GM19463 (cell line): ENCODE data around the gene ATXN7L1.

Source experiments
- ATAC-seq: cut with Tn5 transposase; IDR thresholded peaks from one replicate; pipeline ENCODE4 v1.9.1; 2021; ENCODE audit warnings: mild to moderate bottlenecking, moderate library complexity; ENCODE audit not compliant: unreplicated experiment

ATXN7L1 gene

GRCh38 chr7:105782391-105783042 is 93.9 kb downstream of the ATXN7L1 start:
- ATAC-seq, result no peak

DNA sequence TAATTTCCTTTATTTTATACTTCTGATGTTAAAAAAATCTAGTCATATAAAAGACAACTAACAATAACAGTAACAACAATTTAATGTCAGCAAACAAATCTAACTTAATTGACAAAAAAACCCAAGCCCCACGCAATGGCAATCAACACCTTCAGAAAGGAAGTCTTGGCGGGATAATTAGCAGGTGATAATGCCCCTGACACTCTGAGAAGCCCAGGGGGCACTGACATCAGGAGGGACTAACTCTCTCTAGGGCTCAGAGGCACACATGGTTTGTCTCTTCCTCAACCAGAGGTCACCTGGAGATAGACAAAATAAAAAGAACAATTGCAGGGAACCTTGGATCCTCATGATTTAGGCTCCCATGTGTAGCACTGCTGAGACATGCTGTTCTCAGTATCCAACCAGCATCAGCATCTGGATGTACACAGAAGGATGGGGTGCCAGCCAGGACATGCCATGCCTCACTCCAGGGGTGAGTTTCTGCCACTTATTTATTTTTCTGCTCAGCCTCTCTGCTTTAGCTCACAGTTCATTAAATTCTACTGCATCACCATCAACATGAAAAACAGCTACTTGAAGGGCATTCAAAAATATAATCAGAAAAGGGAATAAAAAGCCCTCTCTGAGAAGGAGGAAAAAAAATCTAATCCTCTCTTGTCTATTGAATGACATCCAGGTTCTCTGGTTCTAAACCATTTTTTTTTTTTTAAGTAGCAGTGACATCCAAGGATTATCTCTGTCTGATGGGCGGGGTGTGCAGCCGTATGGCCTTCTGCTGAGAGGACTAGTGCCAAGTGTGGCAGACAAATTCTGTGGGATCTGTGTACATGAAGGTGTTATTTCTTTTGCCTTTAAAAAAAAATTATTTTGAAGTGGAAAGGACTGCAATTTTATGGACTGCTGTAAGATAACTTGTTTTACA is 96.3 kb downstream of the ATXN7L1 start:
- ATAC-seq, result no peak

DNA sequence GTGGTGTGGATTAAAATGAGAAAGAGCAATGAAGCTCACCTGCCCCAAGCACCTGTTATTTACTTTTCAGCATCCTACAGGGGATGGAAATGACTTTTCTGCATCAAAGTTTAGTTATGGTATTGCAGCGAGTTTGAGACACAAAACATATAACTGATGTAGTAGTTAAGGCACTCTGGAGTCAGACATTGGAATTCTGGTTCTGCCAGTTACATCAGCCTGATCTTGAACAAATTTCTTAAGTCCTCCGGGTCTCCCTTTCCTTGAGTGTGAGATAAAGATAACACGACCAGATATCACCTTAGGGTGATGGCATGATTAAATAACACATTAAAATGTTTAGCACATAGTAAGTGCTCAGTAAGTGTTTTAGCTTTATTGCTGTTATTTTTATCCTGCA is 97.4 kb downstream of the ATXN7L1 start:
- ATAC-seq, result no peak

DNA sequence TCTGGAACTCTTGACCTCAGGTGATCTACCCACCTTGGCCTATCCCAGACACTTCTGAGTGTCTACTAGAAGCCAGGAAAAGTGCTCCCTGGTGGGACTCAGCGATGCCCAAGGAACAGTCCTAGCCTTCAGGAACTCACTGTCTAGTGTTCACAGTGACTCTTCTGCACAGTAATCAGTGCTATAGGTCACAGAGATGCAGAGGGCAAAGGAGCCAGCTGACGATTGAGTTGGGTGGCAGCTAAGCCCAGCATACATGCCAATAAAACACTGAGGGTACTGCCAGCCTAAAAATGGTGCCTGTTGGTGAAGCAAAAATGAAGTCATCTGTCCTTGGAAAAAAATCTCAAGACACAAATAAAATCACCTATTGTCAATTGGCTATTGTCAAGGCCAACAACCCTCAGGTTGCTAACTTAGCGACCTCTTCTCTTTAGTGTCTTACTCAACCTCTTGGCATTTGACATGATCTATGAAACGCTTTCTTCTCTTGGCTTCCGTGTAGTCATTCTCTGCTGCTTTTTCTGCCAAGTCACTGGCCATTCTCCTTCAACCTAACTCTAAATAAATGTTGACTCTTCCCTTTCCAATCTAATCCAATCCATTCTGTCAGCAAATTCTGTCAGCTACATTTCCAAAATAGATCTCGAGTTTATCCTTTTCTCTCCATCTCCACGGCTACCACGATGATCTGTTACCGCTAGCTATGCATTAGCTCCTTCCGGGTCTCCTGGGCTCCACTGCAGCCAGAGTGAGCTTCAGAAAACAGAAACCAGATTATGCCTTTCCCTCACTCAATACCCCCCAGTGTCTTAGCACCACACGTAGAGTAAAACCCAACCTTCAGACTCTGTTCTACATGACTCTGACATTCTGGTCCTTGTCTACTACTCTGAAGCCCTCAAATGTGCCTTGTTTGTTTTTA is 99.2 kb downstream of the ATXN7L1 start:
- ATAC-seq, result no peak

DNA sequence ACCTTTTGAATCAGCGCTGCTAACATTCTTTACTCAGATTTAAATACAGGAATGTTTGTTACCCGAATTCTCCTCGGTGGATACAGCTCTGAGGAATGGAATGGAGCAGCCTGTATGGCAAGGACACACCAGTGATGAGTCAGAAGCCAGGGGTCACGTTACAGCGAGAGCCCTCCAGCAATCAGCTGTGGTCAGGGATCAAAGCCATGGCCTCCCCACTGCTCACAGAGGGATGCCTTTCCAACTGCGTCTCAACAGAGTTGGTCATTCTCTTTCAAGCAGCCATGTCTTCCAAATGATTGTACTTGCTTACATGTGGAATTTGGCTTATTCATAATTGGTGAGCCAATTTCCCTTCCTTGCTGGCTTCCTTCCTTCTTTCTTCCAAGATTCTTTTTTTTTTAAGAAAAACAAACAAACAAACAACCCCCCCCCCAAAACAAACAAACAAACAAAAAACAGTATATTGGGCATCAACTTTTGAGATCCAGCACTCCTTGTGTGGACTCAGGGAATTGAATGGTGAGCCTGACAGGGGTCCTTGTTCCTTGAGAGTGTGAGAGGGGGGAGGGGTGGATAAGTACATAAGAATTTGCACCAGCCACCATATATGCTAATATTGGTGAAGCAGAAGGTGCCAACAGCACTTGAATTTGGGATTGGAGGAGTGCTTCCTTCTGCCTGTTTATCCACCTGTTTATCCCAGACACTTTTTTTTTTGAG is 100.2 kb downstream of the ATXN7L1 start:
- ATAC-seq, result no peak

DNA sequence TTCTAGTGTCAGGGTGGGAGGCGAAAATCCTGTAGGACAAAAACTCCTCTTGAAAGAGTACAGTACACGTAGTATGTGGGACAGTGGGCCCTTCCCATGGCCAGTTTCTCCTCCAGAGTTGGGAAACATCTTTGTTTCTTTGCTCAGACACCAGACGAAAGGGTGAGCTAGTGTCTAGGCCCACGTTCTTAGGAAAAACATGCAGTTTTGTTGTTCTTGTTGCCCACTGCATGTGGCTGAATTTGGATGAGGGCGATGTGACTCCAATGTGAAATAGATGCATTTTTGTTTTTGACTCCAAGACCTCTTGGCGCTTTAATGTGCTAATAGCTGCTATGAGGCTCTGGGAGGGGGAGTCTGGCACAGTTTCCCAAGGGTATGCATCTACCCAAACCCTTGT is 100.8 kb downstream of the ATXN7L1 start:
- ATAC-seq, result no peak

- no peak for ATAC-seq
These were observed 103.4 kb downstream of the ATXN7L1 start for GRCh38 chr7:105773030-105773460.

- no peak for ATAC-seq
These were observed 106.3 kb downstream of the ATXN7L1 start for GRCh38 chr7:105769901-105770628.

DNA sequence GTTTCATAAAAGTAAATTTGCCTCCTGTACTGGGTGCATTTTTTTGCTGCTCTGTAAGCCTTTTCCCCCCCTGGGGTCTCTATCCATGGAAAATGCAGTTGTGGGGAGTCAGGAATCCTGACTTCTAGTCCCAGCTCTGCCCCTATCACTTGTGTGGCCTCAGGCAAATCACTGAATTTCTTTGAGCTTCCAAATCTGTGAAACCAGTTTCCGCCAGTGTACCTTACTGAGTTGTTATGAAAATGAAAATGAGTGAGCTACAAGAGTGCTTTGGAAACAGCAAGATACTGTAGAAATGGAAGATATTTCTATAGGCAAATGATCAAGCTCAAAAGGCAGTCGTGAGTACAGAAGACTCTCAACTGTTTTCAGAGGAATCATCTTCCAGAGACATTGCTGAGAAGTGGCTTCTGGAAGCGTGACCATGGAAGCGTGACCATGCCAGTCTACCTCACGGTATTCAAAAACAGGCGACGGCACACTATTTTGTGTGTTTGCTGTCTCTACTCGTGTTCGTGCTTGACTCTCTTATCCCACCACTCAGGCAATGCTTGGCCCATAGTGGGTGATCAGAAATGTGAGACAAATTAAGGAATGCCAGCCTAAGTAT is 107.4 kb downstream of the ATXN7L1 start:
- ATAC-seq, result no peak

- no peak for ATAC-seq
These were observed 108.3 kb downstream of the ATXN7L1 start for GRCh38 chr7:105768117-105768516.

GRCh38 chr7:105766421-105767073 is 109.9 kb downstream of the ATXN7L1 start:
- ATAC-seq, result peak; percentile 48

- no peak for ATAC-seq
These were observed 110.6 kb downstream of the ATXN7L1 start for GRCh38 chr7:105765846-105766245.

DNA sequence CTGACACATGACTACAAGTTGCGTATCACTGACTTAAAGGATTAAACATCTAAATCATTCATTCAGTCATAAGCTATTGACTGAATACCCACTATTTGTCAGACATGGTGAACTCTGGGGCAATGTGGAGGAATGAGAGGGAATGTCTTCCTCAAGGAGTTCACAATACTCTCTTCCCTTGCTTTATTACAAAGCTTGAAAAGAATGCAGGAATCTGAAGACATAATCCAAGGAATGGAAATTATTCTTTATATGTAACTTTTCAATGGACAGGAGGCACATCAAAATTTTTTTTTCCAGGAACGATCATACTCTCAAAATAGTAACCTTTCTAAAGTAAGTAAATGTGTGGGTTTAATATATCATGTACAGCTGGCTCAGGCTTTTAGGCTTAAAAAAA is 111.9 kb downstream of the ATXN7L1 start:
- ATAC-seq, result no peak

- ATAC-seq, result no peak
These were observed 115.6 kb downstream of the ATXN7L1 start for GRCh38 chr7:105760551-105761447.

- no peak for ATAC-seq
These were observed 116.5 kb downstream of the ATXN7L1 start for GRCh38 chr7:105759670-105760550.

- ATAC-seq, result no peak
These were observed 120.0 kb downstream of the ATXN7L1 start for GRCh38 chr7:105756367-105756766.
